Right lobe of liver (tissue), 4 donors: ENCODE data around the gene EXOC4.

Experiments
- POLR2A ChIP-seq: fragments of 450-650 bp; IDR thresholded peaks from one replicate; pipeline ENCODE4 v1.6.1; 2017; ENCODE audit warnings: antibody characterized with exemption, mild to moderate bottlenecking
- TF ChIP-seq, protein P1 (sequence below), 4 donors: fragments of 200-600 bp in 3 of 4; fragments of 450-650 bp in 1 of 4; IDR thresholded peaks; one replicate each; pipeline versions ENCODE4 v1.5.1 to v1.8.0; 2016 to 2022; ENCODE audit warnings: antibody characterized with exemption in 4 of 4, mild to moderate bottlenecking in 2 of 4
- donor health status: DM: no; HTN: no; CAD: no.
- donor health status: DM: no; HTN: no; CAD: no.
- donor health status: DM: no; HTN: yes; CAD: no.

DNA sequence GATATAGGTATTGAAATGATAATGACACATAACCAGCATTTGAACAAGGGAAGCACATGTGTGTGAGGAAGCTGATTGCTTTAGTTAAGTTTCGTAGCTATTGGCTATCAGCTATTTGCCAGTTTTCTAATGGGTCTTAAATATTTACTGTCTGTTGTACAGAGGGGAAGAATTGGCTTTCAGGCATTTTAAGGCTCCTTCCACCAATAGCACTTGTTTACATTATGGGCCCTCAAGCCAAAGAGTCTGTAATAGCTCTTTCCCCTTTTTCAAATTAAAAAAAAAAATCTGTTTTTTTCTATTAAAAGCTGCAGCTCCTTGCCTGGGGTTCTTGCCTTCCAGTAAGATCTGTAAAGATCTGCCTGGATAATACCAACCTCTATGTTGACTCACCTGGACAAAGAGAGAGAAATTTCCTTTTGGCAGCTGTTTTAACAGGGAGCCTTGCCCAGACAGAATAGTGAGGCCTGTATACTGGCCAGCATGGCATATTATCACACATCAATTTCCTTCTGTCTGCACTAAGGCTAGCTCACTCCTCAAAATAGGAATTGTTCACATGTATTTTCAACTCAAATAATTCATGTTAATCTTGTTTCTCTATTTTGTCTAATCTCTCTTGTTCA lies 769.5 kb downstream of the EXOC4 start:
- TF ChIP-seq, protein P1, sequence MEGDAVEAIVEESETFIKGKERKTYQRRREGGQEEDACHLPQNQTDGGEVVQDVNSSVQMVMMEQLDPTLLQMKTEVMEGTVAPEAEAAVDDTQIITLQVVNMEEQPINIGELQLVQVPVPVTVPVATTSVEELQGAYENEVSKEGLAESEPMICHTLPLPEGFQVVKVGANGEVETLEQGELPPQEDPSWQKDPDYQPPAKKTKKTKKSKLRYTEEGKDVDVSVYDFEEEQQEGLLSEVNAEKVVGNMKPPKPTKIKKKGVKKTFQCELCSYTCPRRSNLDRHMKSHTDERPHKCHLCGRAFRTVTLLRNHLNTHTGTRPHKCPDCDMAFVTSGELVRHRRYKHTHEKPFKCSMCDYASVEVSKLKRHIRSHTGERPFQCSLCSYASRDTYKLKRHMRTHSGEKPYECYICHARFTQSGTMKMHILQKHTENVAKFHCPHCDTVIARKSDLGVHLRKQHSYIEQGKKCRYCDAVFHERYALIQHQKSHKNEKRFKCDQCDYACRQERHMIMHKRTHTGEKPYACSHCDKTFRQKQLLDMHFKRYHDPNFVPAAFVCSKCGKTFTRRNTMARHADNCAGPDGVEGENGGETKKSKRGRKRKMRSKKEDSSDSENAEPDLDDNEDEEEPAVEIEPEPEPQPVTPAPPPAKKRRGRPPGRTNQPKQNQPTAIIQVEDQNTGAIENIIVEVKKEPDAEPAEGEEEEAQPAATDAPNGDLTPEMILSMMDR (IDR thresholded peaks at IDR 0.05) = no peak
- no peak for TF ChIP-seq POLR2A
